Measurements from ENCODE around the gene ARMC5. TPM values are rescaled to one million over a fixed set of nuclear protein-coding genes. Genes with fewer than 3 reads are reported as not detected.

ARMC5 gene
- polyA plus RNA-seq, 2 of the 4 experiments (the other 2 are of a cell fraction) = 3.2 to 6.1 TPM

GRCh38 chr16:31451201-31451600 lies 8.1 kb upstream of the ARMC5 start (continued):
- no peak for TF ChIP-seq GATA3 (IDR thresholded peaks at IDR 0.05; ENCODE audit: borderline replicate concordance)

GRCh38 chr16:31451681-31452351 lies 7.5 kb upstream of the ARMC5 start:
- Histone ChIP-seq H3K9me3 (no peaks in the 10 kb centered on the region), H3K27ac (peak overlapping the region; percentile 74 to 85), H3K4me2 (peak overlapping the region; percentile 60), H3K4me1 (peaks cover 55% of the 10 kb centered on the region), H3K4me3 (no peak overlapping the region)
- TF ChIP-seq RAD21 (conservative IDR thresholded peaks at IDR 0.05 in 1 of 2, IDR thresholded peaks at IDR 0.05 in 1 of 2) (peak in 1 of 2 experiments; percentile 47; a peak in 2 of 5 replicates), SMC3 (IDR thresholded peaks at IDR 0.05) (0 out of 3 replicates have a peak, but pooled peaks have one; percentile 3), EHF (CRISPR knock-in tag; IDR thresholded peaks at IDR 0.05) (no peak), E2F6 (IDR thresholded peaks at IDR 0.05; ENCODE audit: borderline replicate concordance, low read depth) (no peak), FOSB (CRISPR knock-in tag; IDR thresholded peaks at IDR 0.05) (no peak), MAX (IDR thresholded peaks at IDR 0.05) (peak; percentile 27; the same call in 1 of the 2 replicates), CTCF (IDR thresholded peaks at IDR 0.05) (peak; percentile 29; the same call in 1 of the 3 replicates), KDM1A (IDR thresholded peaks at IDR 0.05; ENCODE audit: low read depth) (no peak), MYC (IDR thresholded peaks at IDR 0.05; ENCODE audit: borderline replicate concordance, low read length) (peak; percentile 57; the same call in 1 of the 2 replicates), SREBF2 (IDR thresholded peaks at IDR 0.05) (no peak), POLR2A (IDR thresholded peaks at IDR 0.05; ENCODE audit: low read length) (peak; percentile 15; the same call in 1 of the 2 replicates), ESRRA (IDR thresholded peaks at IDR 0.05; ENCODE audit: borderline replicate concordance, low read length) (no peak), NFE2L2 (conservative IDR thresholded peaks at IDR 0.05; ENCODE audit: low read length) (no peak), JUN (IDR thresholded peaks at IDR 0.05) (no peak)
- ATAC-seq (peak; percentile 94 to 95), FAIRE-seq (no peak), DNase-seq (ENCODE audit: low read depth in 1 of 2, low spot score in 1 of 2) (peak; percentile 82 to 85)
- ChIA-PET POLR2A (interaction anchor here (0.5 to 1.4 kb wide), 4 partner anchors 8 to 385 kb away, joined by 3 to 8 read pairs (median 4); partner anchors contain the start of genes ARMC5, FUS and KAT8), CTCF (interaction anchor here (0.7 to 2.5 kb wide), 16 partner anchors 8 to 498 kb away, joined by 3 to 15 read pairs (median 4); partner anchors contain the start of gene ZNF843)
- WGBS (ENCODE audit: missing lambda C conversion rate) = 44% methylated on average over 10 of the region's 11 CpGs

GRCh38 chr16:31452631-31453106 lies 6.6 kb upstream of the ARMC5 start:
- H3K4me2 ChIP-seq = peak overlapping the region; percentile 60
- H3K27ac ChIP-seq = peak overlapping the region; percentile 74 to 85
- no peaks in the 10 kb centered on the region for H3K9me3 ChIP-seq
- CTCF ChIA-PET = interaction anchor here (0.6 to 2.5 kb wide), 12 partner anchors 8 to 704 kb away, joined by 3 to 15 read pairs (median 4); partner anchors contain the start of genes PHKG2 and ZNF843
- ATAC-seq (peak; percentile 57 to 64; a peak in 5 of 6 replicates), FAIRE-seq (no peak), DNase-seq (ENCODE audit: low read depth in 1 of 2, low spot score in 1 of 2) (peak in 1 of 2 experiments; percentile 76)
- WGBS (ENCODE audit: missing lambda C conversion rate) = 63% methylated on average over 3 of the region's 3 CpGs
- TF ChIP-seq HOXB5 (CRISPR knock-in tag; IDR thresholded peaks at IDR 0.05) (no peak), ZNF302 (CRISPR knock-in tag; IDR thresholded peaks at IDR 0.05) (0 out of 2 replicates have a peak, but pooled peaks have one; percentile 60), SMC3 (IDR thresholded peaks at IDR 0.05) (no peak), CBX2 (IDR thresholded peaks at IDR 0.05; ENCODE audit: borderline replicate concordance, low read depth) (no peak), MAFK (IDR thresholded peaks at IDR 0.05; ENCODE audit: partially characterized antibody) (peak; percentile 42), EHF (CRISPR knock-in tag; IDR thresholded peaks at IDR 0.05) (no peak)
- no peak overlapping the region for H3K4me3 ChIP-seq
- POLR2A ChIA-PET = interaction anchor here (1.2 to 1.4 kb wide), 2 partner anchors 10 to 456 kb away, joined by 3 to 4 read pairs; partner anchors contain the start of gene ZNF843
- H3K4me1 ChIP-seq = peaks cover 64% of the 10 kb centered on the region

All from A549 (cell line).